Tibial artery (tissue), 4 donors: ENCODE data around the gene MRPL16.
A peak's percentile ranks its signal among the peaks of the same experiment; 100 is the strongest.
"Not testable (repeated sequence)": the region's sequence is repeated elsewhere in the genome, so short reads cannot be mapped to it uniquely, and the experiment has no call there.

Experiments
- DNase-seq, 2 donors: peaks; one replicate each; pipeline ENCODE4 v3.0.0-alpha.2; 2019
- H3K27ac ChIP-seq, 2 donors: fragments of 200-600 bp; sonication (generic) in 1 of 2; 1 replicate in 1 of 2; 2 replicates in 1 of 2; pipeline ENCODE4 v1.5.1; 2018 to 2019; ENCODE audit warnings: mild to moderate bottlenecking in 1 of 2
- H3K27me3 ChIP-seq, 2 donors: fragments of 200-600 bp; sonication (generic) in 1 of 2; one replicate each; pipeline versions ENCODE4 v1.5.1 to v1.6.0; 2016 to 2019
- H3K36me3 ChIP-seq, 3 donors: fragments of 200-600 bp; sonication (generic) in 2 of 3; one replicate each; pipeline ENCODE4 v1.5.1; 2016 to 2019; ENCODE audit warnings: mild to moderate bottlenecking in 2 of 3
- H3K4me1 ChIP-seq, 4 donors: fragments of 200-600 bp; sonication (generic) in 2 of 4; 1 replicate in 3 of 4; 2 replicates in 1 of 4; pipeline ENCODE4 v1.5.1; 2016 to 2019
- H3K4me3 ChIP-seq, 2 donors: fragments of 200-600 bp; sonication (generic) in 1 of 2; 1 replicate in 1 of 2; 2 replicates in 1 of 2; pipeline ENCODE4 v1.5.1; 2018 to 2019; ENCODE audit warnings: mild to moderate bottlenecking in 2 of 2
- H3K9me3 ChIP-seq, 3 donors: fragments of 200-600 bp; sonication (generic) in 1 of 3; one replicate each; pipeline ENCODE4 v1.5.1; 2016 to 2019
- intact Hi-C: fragments of 100-400 bp; cut with DNase I; formaldehyde crosslinking; loops from one replicate; pipeline ENCODE4 v1.15.0; 2023; ENCODE audit warnings: low total_unique reads
- TF ChIP-seq, protein P1 (sequence below), 2 experiments: fragments of 200-600 bp in 1 of 2; fragments of 450-650 bp in 1 of 2; IDR thresholded peaks; one replicate each; pipeline ENCODE4 v1.5.1; 2017 to 2019; ENCODE audit warnings: antibody characterized with exemption in 2 of 2, mild to moderate bottlenecking in 1 of 2, moderate library complexity in 1 of 2

The MRPL16 gene

DNA sequence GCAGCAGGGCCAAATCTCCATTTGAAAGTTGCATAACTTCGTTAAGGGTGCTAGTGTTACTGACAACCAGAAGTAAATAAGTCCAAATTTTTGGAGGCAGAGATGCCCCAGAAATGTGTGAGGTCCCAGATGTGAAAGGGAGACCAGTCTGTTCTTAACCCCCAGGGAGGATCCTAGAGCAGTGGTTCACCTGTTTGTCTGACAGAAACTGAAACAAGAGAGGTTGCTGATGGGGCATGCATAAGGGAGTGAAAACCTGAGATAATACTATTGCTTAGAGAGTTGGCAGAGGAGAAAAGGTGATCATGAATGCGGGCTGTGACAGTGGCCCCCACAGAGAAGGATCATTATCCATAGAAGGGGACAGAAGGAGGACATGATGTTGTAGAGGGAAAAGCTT lies 30.9 kb upstream of the MRPL16 start:
- Histone ChIP-seq H3K36me3 (no peaks in the 10 kb centered on the region), H3K27ac (no peak overlapping the region), H3K27me3 (no peaks in the 10 kb centered on the region), H3K9me3 (no peaks in the 10 kb centered on the region), H3K4me1 (no peaks in the 10 kb centered on the region), H3K4me3 (no peak overlapping the region)
- no peak for DNase-seq
- intact Hi-C loops = no loop called here
- TF ChIP-seq, protein P1, sequence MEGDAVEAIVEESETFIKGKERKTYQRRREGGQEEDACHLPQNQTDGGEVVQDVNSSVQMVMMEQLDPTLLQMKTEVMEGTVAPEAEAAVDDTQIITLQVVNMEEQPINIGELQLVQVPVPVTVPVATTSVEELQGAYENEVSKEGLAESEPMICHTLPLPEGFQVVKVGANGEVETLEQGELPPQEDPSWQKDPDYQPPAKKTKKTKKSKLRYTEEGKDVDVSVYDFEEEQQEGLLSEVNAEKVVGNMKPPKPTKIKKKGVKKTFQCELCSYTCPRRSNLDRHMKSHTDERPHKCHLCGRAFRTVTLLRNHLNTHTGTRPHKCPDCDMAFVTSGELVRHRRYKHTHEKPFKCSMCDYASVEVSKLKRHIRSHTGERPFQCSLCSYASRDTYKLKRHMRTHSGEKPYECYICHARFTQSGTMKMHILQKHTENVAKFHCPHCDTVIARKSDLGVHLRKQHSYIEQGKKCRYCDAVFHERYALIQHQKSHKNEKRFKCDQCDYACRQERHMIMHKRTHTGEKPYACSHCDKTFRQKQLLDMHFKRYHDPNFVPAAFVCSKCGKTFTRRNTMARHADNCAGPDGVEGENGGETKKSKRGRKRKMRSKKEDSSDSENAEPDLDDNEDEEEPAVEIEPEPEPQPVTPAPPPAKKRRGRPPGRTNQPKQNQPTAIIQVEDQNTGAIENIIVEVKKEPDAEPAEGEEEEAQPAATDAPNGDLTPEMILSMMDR (IDR thresholded peaks at IDR 0.05) = no peak

GRCh38 chr11:59839615-59840014 lies 29.0 kb upstream of the MRPL16 start:
- H3K27ac ChIP-seq = no peak overlapping the region

GRCh38 chr11:59833602-59834001 lies 23.0 kb upstream of the MRPL16 start:
- Histone ChIP-seq H3K27ac (no peak overlapping the region), H3K4me1 (no peaks in the 10 kb centered on the region), H3K4me3 (no peak overlapping the region), H3K9me3 (no peaks in the 10 kb centered on the region), H3K27me3 (no peaks in the 10 kb centered on the region), H3K36me3 (no peaks in the 10 kb centered on the region)
- no peak for DNase-seq
- TF ChIP-seq, protein P1 (IDR thresholded peaks at IDR 0.05) = no peak
- intact Hi-C loops = no loop called here

More at GRCh38 chr11:59839615-59840014, 29.0 kb upstream of the MRPL16 start:
- no peaks in the 10 kb centered on the region for H3K27me3 ChIP-seq
- DNase-seq = no peak
- TF ChIP-seq, protein P1 (IDR thresholded peaks at IDR 0.05) = no peak
- H3K9me3 ChIP-seq = no peaks in the 10 kb centered on the region
- H3K4me1 ChIP-seq = no peaks in the 10 kb centered on the region
- H3K36me3 ChIP-seq = no peaks in the 10 kb centered on the region
- no peak overlapping the region for H3K4me3 ChIP-seq
- intact Hi-C loops = no loop called here

DNA sequence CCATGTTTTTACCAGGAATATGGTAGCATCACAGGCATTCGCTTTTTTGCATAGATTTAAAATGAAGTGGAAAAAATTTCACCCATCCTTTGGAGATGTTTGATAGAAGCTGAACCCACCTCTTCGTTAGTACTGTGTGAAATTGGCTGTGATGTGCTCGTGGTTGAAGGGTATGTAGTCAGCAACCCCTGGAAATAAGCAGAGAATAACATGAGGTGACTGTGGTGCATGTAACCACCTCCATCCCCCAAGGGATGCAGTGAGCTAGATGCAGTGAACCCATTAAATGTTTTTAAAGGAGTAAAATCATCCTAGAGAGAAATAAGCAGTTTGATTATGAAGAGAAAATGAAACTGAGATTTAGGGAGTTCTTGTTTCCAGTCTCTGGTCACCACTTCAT lies 18.8 kb upstream of the MRPL16 start:
- Histone ChIP-seq H3K4me3 (no peak overlapping the region), H3K27ac (no peak overlapping the region), H3K4me1 (no peaks in the 10 kb centered on the region), H3K36me3 (no peaks in the 10 kb centered on the region), H3K27me3 (no peaks in the 10 kb centered on the region), H3K9me3 (no peaks in the 10 kb centered on the region)
- TF ChIP-seq, protein P1 (IDR thresholded peaks at IDR 0.05) = no peak
- no peak for DNase-seq
- intact Hi-C loops = no loop called here

DNA sequence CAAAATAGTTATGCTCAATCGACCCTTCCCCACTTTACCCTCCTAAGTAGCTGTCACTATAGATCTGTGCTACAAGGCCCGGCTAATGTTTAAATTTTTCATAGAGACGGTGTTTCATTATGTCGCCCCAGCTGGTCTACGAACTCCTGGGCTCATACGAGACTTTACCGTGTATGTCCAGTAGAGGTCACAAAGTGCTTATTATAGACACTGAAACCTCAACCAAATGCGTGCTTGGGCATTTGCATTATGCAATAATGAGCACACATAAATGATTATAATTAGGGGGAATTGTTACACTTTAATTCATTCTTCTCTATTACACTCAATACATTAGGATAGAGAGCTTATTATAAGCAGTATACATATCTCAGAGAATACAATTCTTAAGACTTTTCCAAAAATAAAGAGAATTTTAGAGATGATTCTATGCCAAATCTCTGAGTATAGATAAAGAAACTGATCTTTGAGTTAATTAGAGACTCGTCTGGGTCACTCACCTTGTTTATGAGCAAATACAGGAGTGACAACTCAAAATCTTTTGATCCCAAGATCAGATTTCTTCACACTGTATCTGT lies 12.5 kb upstream of the MRPL16 start:
- Histone ChIP-seq H3K27me3 (no peaks in the 10 kb centered on the region), H3K4me1 (peaks cover 0 to 8% (median 0%) of the 10 kb centered on the region in 4 donors), H3K36me3 (no peaks in the 10 kb centered on the region), H3K27ac (no peak overlapping the region), H3K9me3 (no peaks in the 10 kb centered on the region), H3K4me3 (no peak overlapping the region)
- no peak for DNase-seq
- TF ChIP-seq, protein P1 (IDR thresholded peaks at IDR 0.05) = peak; percentile 23 to 30
- intact Hi-C loops = no loop called here

- no peaks in the 10 kb centered on the region for H3K9me3 ChIP-seq
- intact Hi-C loops = no loop called here
- DNase-seq = no peak
- TF ChIP-seq, protein P1 (IDR thresholded peaks at IDR 0.05) = no peak
- no peaks in the 10 kb centered on the region for H3K36me3 ChIP-seq
- H3K4me3 ChIP-seq = no peak overlapping the region
- peaks cover 0 to 8% (median 0%) of the 10 kb centered on the region in 4 donors for H3K4me1 ChIP-seq
- H3K27ac ChIP-seq = no peak overlapping the region
- H3K27me3 ChIP-seq = no peaks in the 10 kb centered on the region
These were observed 8.0 kb upstream of the MRPL16 start for GRCh38 chr11:59818572-59818971.

DNA sequence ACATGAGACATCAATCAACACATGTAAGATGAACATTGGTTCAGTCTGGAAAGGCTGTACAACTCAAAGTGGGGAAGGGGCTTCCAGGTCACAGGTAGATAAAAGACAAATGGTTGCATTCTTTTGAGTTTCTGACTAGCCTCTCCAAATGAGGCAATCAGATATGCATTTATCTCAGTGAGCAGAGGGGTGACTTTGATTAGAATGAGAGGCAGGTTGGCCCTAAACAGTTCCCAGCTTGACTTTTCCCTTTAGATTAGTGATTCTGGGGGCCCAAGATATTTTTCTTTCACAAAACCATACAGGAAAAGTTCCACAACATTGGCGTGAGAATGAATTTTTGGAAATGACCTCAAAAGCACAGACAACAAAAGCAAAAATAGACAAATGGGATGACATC lies 5.9 kb upstream of the MRPL16 start:
- H3K4me3 ChIP-seq, H3K4me1 ChIP-seq, H3K9me3 ChIP-seq, DNase-seq, H3K27me3 ChIP-seq, H3K27ac ChIP-seq, intact Hi-C loops, H3K36me3 ChIP-seq: not testable (repeated sequence)
